Peyer's patch (tissue), 4 donors: ENCODE measurements around the gene CUL2.

ENCODE experiments used
- CTCF ChIP-seq, 6 experiments: fragments of 450-650 bp in 4 of 6; fragments of 200-600 bp in 2 of 6; sonication (generic) in 1 of 6; IDR thresholded peaks; one replicate each; pipeline ENCODE4 v1.5.1; 2017 to 2019; ENCODE audit warnings: antibody characterized with exemption in 6 of 6, mild to moderate bottlenecking in 3 of 6, moderate library complexity in 1 of 6
- POLR2A ChIP-seq, 2 donors: fragments of 450-650 bp; IDR thresholded peaks; one replicate each; pipeline ENCODE4 v1.5.1; 2017; ENCODE audit warnings: antibody characterized with exemption in 2 of 2, mild to moderate bottlenecking in 2 of 2, moderate library complexity in 2 of 2

- no peak for TF ChIP-seq CTCF (IDR thresholded peaks at IDR 0.05)
- TF ChIP-seq POLR2A (IDR thresholded peaks at IDR 0.05), result no peak
Observed at GRCh38 chr10:35059481-35059880, 30.7 kb downstream of the CUL2 start.
